Measurements from ENCODE around the gene CCDC15. TPM values are rescaled to one million over a fixed set of nuclear protein-coding genes. Genes with fewer than 3 reads are reported as not detected.

CCDC15 gene
- total RNA-seq, 1 donor from 2014 or later: 3.1 TPM

GRCh38 chr11:124943254-124943616, 10.8 kb upstream of the CCDC15 start:
- DNase-seq (ENCODE audit: low spot score in 2 of 2, unreplicated experiment in 2 of 2): no peak
- H3K27me3 Mint-ChIP-seq (ENCODE audit: low read depth): peaks cover 21% of the 10 kb centered on the region
- no peak overlapping the region for H3K27ac Mint-ChIP-seq
- H3K9me3 Mint-ChIP-seq: peaks cover 5% of the 10 kb centered on the region
- TF ChIP-seq, protein P1, sequence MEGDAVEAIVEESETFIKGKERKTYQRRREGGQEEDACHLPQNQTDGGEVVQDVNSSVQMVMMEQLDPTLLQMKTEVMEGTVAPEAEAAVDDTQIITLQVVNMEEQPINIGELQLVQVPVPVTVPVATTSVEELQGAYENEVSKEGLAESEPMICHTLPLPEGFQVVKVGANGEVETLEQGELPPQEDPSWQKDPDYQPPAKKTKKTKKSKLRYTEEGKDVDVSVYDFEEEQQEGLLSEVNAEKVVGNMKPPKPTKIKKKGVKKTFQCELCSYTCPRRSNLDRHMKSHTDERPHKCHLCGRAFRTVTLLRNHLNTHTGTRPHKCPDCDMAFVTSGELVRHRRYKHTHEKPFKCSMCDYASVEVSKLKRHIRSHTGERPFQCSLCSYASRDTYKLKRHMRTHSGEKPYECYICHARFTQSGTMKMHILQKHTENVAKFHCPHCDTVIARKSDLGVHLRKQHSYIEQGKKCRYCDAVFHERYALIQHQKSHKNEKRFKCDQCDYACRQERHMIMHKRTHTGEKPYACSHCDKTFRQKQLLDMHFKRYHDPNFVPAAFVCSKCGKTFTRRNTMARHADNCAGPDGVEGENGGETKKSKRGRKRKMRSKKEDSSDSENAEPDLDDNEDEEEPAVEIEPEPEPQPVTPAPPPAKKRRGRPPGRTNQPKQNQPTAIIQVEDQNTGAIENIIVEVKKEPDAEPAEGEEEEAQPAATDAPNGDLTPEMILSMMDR (IDR thresholded peaks at IDR 0.05; ENCODE audit: unreplicated experiment): no peak
- H3K36me3 Mint-ChIP-seq: no peaks in the 10 kb centered on the region
- peaks cover 8% of the 10 kb centered on the region for H3K4me1 Mint-ChIP-seq
- no peak overlapping the region for H3K4me3 Mint-ChIP-seq

- peaks cover 8% of the 10 kb centered on the region for H3K4me1 Mint-ChIP-seq
- TF ChIP-seq, protein P1 (IDR thresholded peaks at IDR 0.05; ENCODE audit: unreplicated experiment): no peak
- no peak for DNase-seq (ENCODE audit: low spot score in 2 of 2, unreplicated experiment in 2 of 2)
- no peak overlapping the region for H3K27ac Mint-ChIP-seq
- peaks cover 23% of the 10 kb centered on the region for H3K27me3 Mint-ChIP-seq (ENCODE audit: low read depth)
- no peaks in the 10 kb centered on the region for H3K36me3 Mint-ChIP-seq
- H3K4me3 Mint-ChIP-seq: no peak overlapping the region
- peaks cover 10% of the 10 kb centered on the region for H3K9me3 Mint-ChIP-seq
Observed at GRCh38 chr11:124943741-124944140, 10.3 kb upstream of the CCDC15 start.

DNA sequence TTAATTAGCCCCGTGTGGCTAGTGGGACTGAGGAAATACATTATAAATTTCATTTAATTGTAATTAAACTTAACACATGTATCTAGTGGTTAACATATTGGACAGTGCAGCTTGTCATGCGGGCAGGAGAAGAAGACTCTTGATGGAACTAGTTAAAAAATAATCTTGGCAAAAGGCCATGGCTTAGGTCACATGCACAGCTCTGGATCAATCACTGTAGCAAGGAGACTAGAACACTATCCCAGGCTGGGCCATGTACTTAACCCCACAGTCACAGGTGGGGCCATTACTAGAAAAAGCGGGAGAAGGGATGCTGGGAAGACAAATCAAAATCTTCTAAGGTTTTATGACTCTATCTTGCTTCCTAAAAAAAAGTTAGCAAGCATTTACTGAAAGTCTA, 9.4 kb upstream of the CCDC15 start:
- peaks cover 27% of the 10 kb centered on the region for H3K27me3 Mint-ChIP-seq (ENCODE audit: low read depth)
- H3K36me3 Mint-ChIP-seq: no peaks in the 10 kb centered on the region
- TF ChIP-seq, protein P1 (IDR thresholded peaks at IDR 0.05; ENCODE audit: unreplicated experiment): no peak
- no peak for DNase-seq (ENCODE audit: low spot score in 2 of 2, unreplicated experiment in 2 of 2)
- H3K4me3 Mint-ChIP-seq: no peak overlapping the region
- H3K4me1 Mint-ChIP-seq: peaks cover 8% of the 10 kb centered on the region
- H3K9me3 Mint-ChIP-seq: peaks cover 15% of the 10 kb centered on the region
- H3K27ac Mint-ChIP-seq: no peak overlapping the region

- no peak overlapping the region for H3K4me3 Mint-ChIP-seq
Observed at GRCh38 chr11:124945826-124946225, 8.2 kb upstream of the CCDC15 start.

GRCh38 chr11:124946735-124947141, 7.3 kb upstream of the CCDC15 start:
- no peaks in the 10 kb centered on the region for H3K36me3 Mint-ChIP-seq
- TF ChIP-seq, protein P1 (IDR thresholded peaks at IDR 0.05; ENCODE audit: unreplicated experiment): no peak
- H3K27ac Mint-ChIP-seq: no peak overlapping the region
- peaks cover 17% of the 10 kb centered on the region for H3K27me3 Mint-ChIP-seq (ENCODE audit: low read depth)
- peaks cover 8% of the 10 kb centered on the region for H3K4me1 Mint-ChIP-seq
- no peak for DNase-seq (ENCODE audit: low spot score in 2 of 2, unreplicated experiment in 2 of 2)
- H3K4me3 Mint-ChIP-seq: no peak overlapping the region
- peaks cover 15% of the 10 kb centered on the region for H3K9me3 Mint-ChIP-seq

More at GRCh38 chr11:124945826-124946225, 8.2 kb upstream of the CCDC15 start:
- Mint-ChIP-seq H3K27me3 (ENCODE audit: low read depth) (peaks cover 22% of the 10 kb centered on the region), H3K9me3 (peaks cover 15% of the 10 kb centered on the region), H3K36me3 (no peaks in the 10 kb centered on the region), H3K27ac (no peak overlapping the region), H3K4me1 (peaks cover 8% of the 10 kb centered on the region)
- DNase-seq (ENCODE audit: low spot score in 2 of 2, unreplicated experiment in 2 of 2): no peak
- TF ChIP-seq, protein P1 (IDR thresholded peaks at IDR 0.05; ENCODE audit: unreplicated experiment): no peak

Measured in mesothelial cell of epicardium (in vitro differentiated cells).